PC-3 (cell line): Measurements from ENCODE around the gene KRT15. TPM values are rescaled to one million over a fixed set of nuclear protein-coding genes. Genes with fewer than 3 reads are reported as not detected.

Experiments used
- ATAC-seq: fragments of 200-7000 bp; cut with Tn5 transposase; 2 replicates; pipeline ENCODE4 v1.9.1; 2020; ENCODE audit warnings: mild to moderate bottlenecking, moderate library complexity
- BruUV-seq: library from RNA; stranded (reverse); fragments of 400-500 nt; replicated peaks from 2 replicates; lab custom pipeline; 2021; lab: Mats Ljungman, UMichigan
- CTCF ChIA-PET: fragments of 300-600 bp; sonication (Branson Sonifier 250); formaldehyde crosslinking; loops from one replicate; lab custom pipeline; 2022; ENCODE audit warnings: antibody characterized with exemption; lab: Charles Lee
- POLR2A ChIA-PET: fragments of 300-600 bp; sonication (Branson Sonifier 250); formaldehyde crosslinking; loops from one replicate; lab custom pipeline; 2022; ENCODE audit warnings: antibody characterized with exemption; ENCODE audit not compliant: unreplicated experiment; lab: Charles Lee
- DNase-seq: peaks from one replicate; pipeline ENCODE4 v3.0.0-alpha.2; 2015
- H2AFZ ChIP-seq: fragments of 300-600 bp; sonication (generic); 2 replicates; pipeline ENCODE4 v1.6.0; 2016; ENCODE audit warnings: antibody characterized with exemption, low read length
- H3F3A ChIP-seq: fragments of 300-600 bp; sonication (generic); one replicate; pipeline ENCODE4 v1.6.0; 2017; ENCODE audit warnings: antibody characterized with exemption, low read length, control low read depth, mild to moderate bottlenecking; ENCODE audit not compliant: unreplicated experiment
- H3K27ac ChIP-seq: fragments of 300-600 bp; sonication (generic); 2 replicates; pipeline ENCODE4 v1.5.1; 2016; ENCODE audit warnings: mild to moderate bottlenecking, low read length
- H3K27me3 ChIP-seq: fragments of 300-600 bp; sonication (generic); 2 replicates; pipeline ENCODE4 v1.6.1; 2016; ENCODE audit warnings: low read length, mixed read lengths
- H3K36me3 ChIP-seq: fragments of 300-600 bp; sonication (generic); 2 replicates; pipeline ENCODE4 v1.6.1; 2016; ENCODE audit warnings: low read depth, mixed run types, low read length, mixed read lengths
- H3K4me1 ChIP-seq: fragments of 300-600 bp; sonication (generic); 2 replicates; pipeline ENCODE4 v1.5.1; 2016; ENCODE audit warnings: low read length; ENCODE audit not compliant: insufficient read depth
- H3K4me2 ChIP-seq: fragments of 300-600 bp; sonication (generic); 2 replicates; pipeline ENCODE4 v1.6.0; 2016; ENCODE audit warnings: low read length
- H3K4me3 ChIP-seq: fragments of 300-600 bp; sonication (generic); 2 replicates; pipeline ENCODE4 v1.5.1; 2016; ENCODE audit warnings: mild to moderate bottlenecking, low read length, mixed read lengths
- H3K79me2 ChIP-seq: fragments of 300-600 bp; sonication (generic); 2 replicates; pipeline ENCODE4 v1.6.1; 2017; ENCODE audit warnings: low read length, mixed read lengths
- H3K9ac ChIP-seq: fragments of 300-600 bp; sonication (generic); 2 replicates; pipeline ENCODE4 v1.6.0; 2016; ENCODE audit warnings: mild to moderate bottlenecking, low read length
- H3K9me2 ChIP-seq: fragments of 300-600 bp; sonication (generic); replicated peaks from 2 replicates; pipeline ENCODE4 v1.6.1; 2016; ENCODE audit warnings: mixed run types, low read length, mixed read lengths
- H3K9me3 ChIP-seq: fragments of 300-600 bp; sonication (generic); 2 replicates; pipeline ENCODE4 v1.6.1; 2016; ENCODE audit warnings: low read length, mixed read lengths
- H4K20me1 ChIP-seq: fragments of 300-600 bp; sonication (generic); 2 replicates; pipeline ENCODE4 v1.6.1; 2016; ENCODE audit warnings: low read length, mixed read lengths
- CTCF ChIP-seq: fragments of 300-600 bp; sonication (generic); conservative IDR thresholded peaks from 2 replicates; pipeline ENCODE4 v1.5.1; 2017; ENCODE audit warnings: antibody characterized with exemption, low read depth, mild to moderate bottlenecking, low read length
- EZH2 ChIP-seq: fragments of 300-600 bp; sonication (generic); IDR thresholded peaks from one replicate; pipeline ENCODE4 v1.6.1; 2017; ENCODE audit warnings: antibody characterized with exemption, mild to moderate bottlenecking, low read length; ENCODE audit not compliant: unreplicated experiment
- EZH2phosphoT487 ChIP-seq: fragments of 300-600 bp; sonication (generic); IDR thresholded peaks from 2 replicates; pipeline ENCODE4 v1.6.1; 2018; ENCODE audit warnings: mild to moderate bottlenecking, antibody characterized with exemption, low read length, borderline replicate concordance
- intact Hi-C: fragments of 100-400 bp; cut with micrococcal nuclease; formaldehyde crosslinking; loops from 2 replicates; pipeline ENCODE4 v1.9.0; 2023
- total RNA-seq: library from RNA; depleted of rRNA; stranded (reverse); fragments of >200 nt; gene quantifications from 2 replicates; pipeline ENCODE4 v1.2.3, GENCODE V29; 2014

KRT15 gene
- total RNA-seq, 1 experiment from 2014 or later, result 121 TPM

GRCh38 chr17:41480136-41480535 is 38.6 kb downstream of the KRT15 start:
- no peak for DNase-seq
- Histone ChIP-seq H3K4me3 (no peak overlapping the region), H3K9me3 (no peaks in the 10 kb centered on the region), H4K20me1 (no peaks in the 10 kb centered on the region), H3K79me2 (no peaks in the 10 kb centered on the region), H3K36me3 (no peaks in the 10 kb centered on the region), H3K4me2 (no peak overlapping the region), H3K4me1 (peaks cover 6% of the 10 kb centered on the region; the same call in 1 of the 2 replicates), H3K9ac (no peak overlapping the region), H2AFZ (no peak overlapping the region), H3K27ac (no peak overlapping the region), H3F3A (no peaks in the 10 kb centered on the region), H3K27me3 (no peaks in the 10 kb centered on the region), H3K9me2 (no peaks in the 10 kb centered on the region)
- CTCF ChIA-PET, result no interaction called here
- no peak for TF ChIP-seq EZH2
- no peak for TF ChIP-seq CTCF
- no peak for TF ChIP-seq EZH2phosphoT487
- POLR2A ChIA-PET, result no interaction called here
- no TSS peak for BruUV-seq
- no peak for ATAC-seq
- intact Hi-C loops, result no loop called here

GRCh38 chr17:41478237-41478636 is 40.5 kb downstream of the KRT15 start:
- Histone ChIP-seq H3K36me3 (no peaks in the 10 kb centered on the region), H3K4me3 (no peak overlapping the region), H3K27me3 (no peaks in the 10 kb centered on the region), H2AFZ (no peak overlapping the region), H3F3A (no peaks in the 10 kb centered on the region), H3K9ac (no peak overlapping the region), H4K20me1 (no peaks in the 10 kb centered on the region), H3K9me3 (no peaks in the 10 kb centered on the region), H3K79me2 (no peaks in the 10 kb centered on the region), H3K9me2 (no peaks in the 10 kb centered on the region), H3K4me1 (no peaks in the 10 kb centered on the region), H3K27ac (no peak overlapping the region), H3K4me2 (no peak overlapping the region)
- TF ChIP-seq CTCF, result no peak
- no peak for TF ChIP-seq EZH2
- no peak for TF ChIP-seq EZH2phosphoT487
- ChIA-PET CTCF (interaction anchor here (0.6 kb wide), 1 partner anchor 68 kb away, joined by 3 read pairs; no protein-coding TSS in a partner anchor), POLR2A (no interaction called here)
- intact Hi-C loops, result no loop called here
- BruUV-seq, result no TSS peak
- DNase-seq (no peak), ATAC-seq (no peak)

- ATAC-seq, result no peak
- Histone ChIP-seq H3K36me3 (no peaks in the 10 kb centered on the region), H4K20me1 (no peaks in the 10 kb centered on the region), H3K4me3 (no peak overlapping the region), H2AFZ (no peak overlapping the region), H3K79me2 (no peaks in the 10 kb centered on the region), H3K9me3 (no peaks in the 10 kb centered on the region), H3K9ac (no peak overlapping the region), H3K4me2 (no peak overlapping the region), H3K4me1 (no peaks in the 10 kb centered on the region), H3K27me3 (no peaks in the 10 kb centered on the region), H3K27ac (no peak overlapping the region), H3F3A (no peaks in the 10 kb centered on the region), H3K9me2 (no peaks in the 10 kb centered on the region)
- DNase-seq, result no peak
- TF ChIP-seq EZH2, result no peak
- TF ChIP-seq CTCF, result no peak
- no peak for TF ChIP-seq EZH2phosphoT487
- no TSS peak for BruUV-seq
- intact Hi-C loops, result no loop called here
- POLR2A ChIA-PET, result no interaction called here
- CTCF ChIA-PET, result no interaction called here
Measured at GRCh38 chr17:41476866-41477815, 41.5 kb downstream of the KRT15 start.
